Psoas muscle (tissue), 8 donors: Measurements from ENCODE around the gene PTPN22. TPM values are rescaled to one million over a fixed set of nuclear protein-coding genes. Genes with fewer than 3 reads are reported as not detected.

ENCODE experiments used
- ATAC-seq, 4 donors: fragments of 200-7000 bp; cut with Tn5 transposase; one replicate each; pipeline ENCODE4 v1.9.1; 2020; ENCODE audit warnings: moderate library complexity in 3 of 4, mild to moderate bottlenecking in 2 of 4
- DNase-seq, 2 donors: peaks; one replicate each; pipeline ENCODE4 v3.0.0-alpha.2; 2020
- H3K27ac ChIP-seq: fragments of 200-600 bp; one replicate; pipeline ENCODE4 v1.8.0; 2022
- H3K27me3 ChIP-seq, 3 donors: fragments of 200-600 bp in 1 of 3; one replicate each; pipeline versions ENCODE4 v1.6.1 to v1.8.0; 2013 to 2022; ENCODE audit warnings: low read length in 2 of 3, mild to moderate bottlenecking in 2 of 3, moderate library complexity in 1 of 3; ENCODE audit not compliant: insufficient read depth in 3 of 3
- H3K36me3 ChIP-seq, 2 donors: fragments of 200-600 bp in 1 of 2; one replicate each; pipeline versions ENCODE4 v1.6.1 to v1.8.0; 2013 to 2022; ENCODE audit warnings: low read depth in 1 of 2, mild to moderate bottlenecking in 1 of 2, moderate library complexity in 1 of 2; ENCODE audit not compliant: insufficient read depth in 1 of 2
- H3K4me1 ChIP-seq: fragments of 200-600 bp; one replicate; pipeline ENCODE4 v1.8.0; 2022
- H3K4me3 ChIP-seq: fragments of 200-600 bp; one replicate; pipeline ENCODE4 v1.8.0; 2022; ENCODE audit warnings: mild to moderate bottlenecking
- H3K9me3 ChIP-seq: fragments of 200-600 bp; one replicate; pipeline ENCODE4 v1.8.0; 2022
- WGBS, 3 donors: extraction: QIAGEN DNeasy Blood & Tissue Kit; methylation state at CpG; one replicate each; pipeline versions ENCODE4 v1.1.6 to v1.1.7; 2013; 5-methylcytosine and 5-hydroxymethylcytosine counted together
- intact Hi-C, 2 donors: fragments of 100-400 bp; cut with DNase I; formaldehyde crosslinking; loops; one replicate each; pipeline versions ENCODE4 v1.11.0 to v1.14.2; 2022
- polyA plus RNA-seq, 3 donors: library from polyadenylated mRNA; stranded (reverse); fragments of 200-250 nt; gene quantifications; one replicate each; pipeline ENCODE4 v1.2.3, GENCODE V29; 2013
- total RNA-seq, 4 donors: library from RNA; stranded (reverse); fragmentation: NEBNext Ultra II Directional in 2 of 4; extraction: Animal tissue kit (Norgen Biotek cat#: 25700) in 2 of 4; gene quantifications; one replicate each; pipeline versions ENCODE4 v1.2.1 to v1.2.4, GENCODE V29; 2021 to 2023
- TF ChIP-seq, protein P1 (sequence below): fragments of 200-600 bp; IDR thresholded peaks from one replicate; pipeline ENCODE4 v1.8.0; 2022; ENCODE audit warnings: antibody characterized with exemption
- donor health status: healthy with polysubstance abuse.
- donor health status: DM: no; HTN: no; CAD: no; lungs with moderate emphysema.
- donor health status: Bipolar disorder and iron deficiency.
- donor health status: healthy.
- donor health status: DM: yes; HTN: yes; CAD: no.
- donor health status: DM: no; HTN: no; CAD: no.
- donor health status: DM: no; HTN: no; CAD: no.
- donor health status: DM: yes; HTN: yes; CAD: no.

PTPN22 gene
- total and polyA plus RNA-seq, 7 donors = 0.10 to 0.71 (median 0.39) TPM

GRCh38 chr1:113782406-113782805 is 89.1 kb downstream of the PTPN22 start:
- TF ChIP-seq, protein P1, sequence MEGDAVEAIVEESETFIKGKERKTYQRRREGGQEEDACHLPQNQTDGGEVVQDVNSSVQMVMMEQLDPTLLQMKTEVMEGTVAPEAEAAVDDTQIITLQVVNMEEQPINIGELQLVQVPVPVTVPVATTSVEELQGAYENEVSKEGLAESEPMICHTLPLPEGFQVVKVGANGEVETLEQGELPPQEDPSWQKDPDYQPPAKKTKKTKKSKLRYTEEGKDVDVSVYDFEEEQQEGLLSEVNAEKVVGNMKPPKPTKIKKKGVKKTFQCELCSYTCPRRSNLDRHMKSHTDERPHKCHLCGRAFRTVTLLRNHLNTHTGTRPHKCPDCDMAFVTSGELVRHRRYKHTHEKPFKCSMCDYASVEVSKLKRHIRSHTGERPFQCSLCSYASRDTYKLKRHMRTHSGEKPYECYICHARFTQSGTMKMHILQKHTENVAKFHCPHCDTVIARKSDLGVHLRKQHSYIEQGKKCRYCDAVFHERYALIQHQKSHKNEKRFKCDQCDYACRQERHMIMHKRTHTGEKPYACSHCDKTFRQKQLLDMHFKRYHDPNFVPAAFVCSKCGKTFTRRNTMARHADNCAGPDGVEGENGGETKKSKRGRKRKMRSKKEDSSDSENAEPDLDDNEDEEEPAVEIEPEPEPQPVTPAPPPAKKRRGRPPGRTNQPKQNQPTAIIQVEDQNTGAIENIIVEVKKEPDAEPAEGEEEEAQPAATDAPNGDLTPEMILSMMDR = no peak
- Histone ChIP-seq H3K27me3 (no peaks in the 10 kb centered on the region), H3K4me1 (peaks cover 81% of the 10 kb centered on the region), H3K27ac (peak overlapping the region; percentile 83), H3K9me3 (no peaks in the 10 kb centered on the region), H3K36me3 (no peaks in the 10 kb centered on the region), H3K4me3 (peak overlapping the region; percentile 37)
- no peak for DNase-seq
- intact Hi-C loops = loop anchor here in 1 of 2 donors (1.0 kb wide), 1 partner anchor 23 kb away; the partner anchor contains the start of gene PHTF1
- WGBS, 3 donors = 1 to 8% (median 5%) methylated on average over 2 of the region's 2 CpGs
- ATAC-seq = peak in 1 of 4 donors; percentile 22

- TF ChIP-seq, protein P1 = no peak
- Histone ChIP-seq H3K36me3 (peaks cover 0 to 18% of the 10 kb centered on the region in 2 donors), H3K27ac (peak overlapping the region; percentile 83), H3K9me3 (no peaks in the 10 kb centered on the region), H3K27me3 (no peaks in the 10 kb centered on the region), H3K4me3 (no peak overlapping the region), H3K4me1 (peaks cover 65% of the 10 kb centered on the region)
- DNase-seq = no peak
- intact Hi-C loops = no loop called here
- ATAC-seq = no peak
- WGBS, 3 donors = 82 to 87% (median 87%) methylated on average over 5 of the region's 5 CpGs
Measured at GRCh38 chr1:113780374-113781146, 91.0 kb downstream of the PTPN22 start.

DNA sequence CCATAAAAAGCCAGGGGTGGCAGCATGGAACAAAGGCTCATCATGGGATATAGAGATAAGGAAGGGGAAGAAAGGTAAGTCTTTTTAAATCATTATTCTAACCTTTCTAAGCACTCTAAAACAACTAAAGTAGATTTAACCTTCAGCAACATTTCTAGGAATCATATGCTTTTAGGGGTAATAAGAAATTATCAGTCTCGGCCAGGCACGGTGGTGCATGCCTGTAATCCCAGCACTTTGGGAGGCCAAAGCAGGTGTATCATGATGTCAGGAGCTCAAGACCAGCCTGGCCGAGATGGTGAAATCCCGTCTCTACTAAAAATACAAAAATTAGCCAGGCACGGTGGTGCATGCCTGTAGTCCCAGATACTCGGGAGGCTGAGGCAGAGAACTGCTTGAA is 92.0 kb downstream of the PTPN22 start:
- no peak overlapping the region for H3K4me3 ChIP-seq
- WGBS, 3 donors = 65 to 92% (median 72%) methylated on average over 6 of the region's 6 CpGs
- no peaks in the 10 kb centered on the region for H3K27me3 ChIP-seq
- ATAC-seq (no peak), DNase-seq (no peak)
- TF ChIP-seq, protein P1 = no peak
- H3K9me3 ChIP-seq = no peaks in the 10 kb centered on the region
- intact Hi-C loops = no loop called here
- peak overlapping the region; percentile 83 for H3K27ac ChIP-seq
- peaks cover 55% of the 10 kb centered on the region for H3K4me1 ChIP-seq
- H3K36me3 ChIP-seq = peaks cover 0 to 27% of the 10 kb centered on the region in 2 donors

GRCh38 chr1:113777561-113777960 is 94.0 kb downstream of the PTPN22 start:
- no peaks in the 10 kb centered on the region for H3K9me3 ChIP-seq
- 86 to 90% (median 88%) methylated on average over 4 of the region's 4 CpGs for WGBS, 3 donors
- H3K27ac ChIP-seq = no peak overlapping the region
- no peak for ATAC-seq
- H3K4me1 ChIP-seq = peaks cover 35% of the 10 kb centered on the region
- H3K4me3 ChIP-seq = no peak overlapping the region
- intact Hi-C loops = no loop called here
- peaks cover 0 to 43% of the 10 kb centered on the region in 2 donors for H3K36me3 ChIP-seq
- DNase-seq = no peak
- TF ChIP-seq, protein P1 = no peak
- H3K27me3 ChIP-seq = no peaks in the 10 kb centered on the region
